Mesothelial cell of epicardium (in vitro differentiated cells): Measurements from ENCODE around the gene MAEA. TPM values are rescaled to one million over a fixed set of nuclear protein-coding genes. Genes with fewer than 3 reads are reported as not detected.

Experiments
- DNase-seq, 2 experiments: peaks; one replicate each; pipeline ENCODE4 v3.0.0; 2021; ENCODE audit warnings: low spot score in 2 of 2; ENCODE audit not compliant: unreplicated experiment in 2 of 2
- H3K27ac Mint-ChIP-seq: 2 replicates; pipeline ENCODE4 v1.8.0; 2021; ENCODE audit warnings: mixed read lengths
- H3K27me3 Mint-ChIP-seq: 2 replicates; pipeline ENCODE4 v1.8.0; 2021; ENCODE audit warnings: low read depth, mixed read lengths
- H3K36me3 Mint-ChIP-seq: 2 replicates; pipeline ENCODE4 v1.8.0; 2021; ENCODE audit warnings: mixed read lengths
- H3K4me1 Mint-ChIP-seq: 2 replicates; pipeline ENCODE4 v1.8.0; 2021; ENCODE audit warnings: mixed read lengths
- H3K4me3 Mint-ChIP-seq: 2 replicates; pipeline ENCODE4 v1.8.0; 2021; ENCODE audit warnings: mild to moderate bottlenecking, moderate library complexity, mixed read lengths
- H3K9me3 Mint-ChIP-seq: 2 replicates; pipeline ENCODE4 v1.8.0; 2021; ENCODE audit warnings: mixed read lengths
- CTCF ChIP-seq: fragments of 200-600 bp; sonication (generic); IDR thresholded peaks from one replicate; pipeline ENCODE4 v1.5.0; 2021; ENCODE audit warnings: antibody characterized with exemption; ENCODE audit not compliant: unreplicated experiment
- total RNA-seq: library from RNA; stranded (reverse); gene quantifications from 3 replicates; pipeline ENCODE4 v1.2.1, GENCODE V29; 2021

MAEA gene
- total RNA-seq, 1 donor from 2014 or later: 73.4 TPM

- Mint-ChIP-seq H3K4me1 (no peaks in the 10 kb centered on the region), H3K4me3 (no peak overlapping the region), H3K27me3 (no peaks in the 10 kb centered on the region), H3K27ac (no peak overlapping the region), H3K36me3 (peaks cover 4% of the 10 kb centered on the region), H3K9me3 (no peaks in the 10 kb centered on the region)
- no peak for DNase-seq
- TF ChIP-seq CTCF: no peak
Observed at GRCh38 chr4:1359144-1359501, 69.4 kb downstream of the MAEA start.

- no peak for DNase-seq
- no peak for TF ChIP-seq CTCF
- H3K9me3 Mint-ChIP-seq: no peaks in the 10 kb centered on the region
- H3K36me3 Mint-ChIP-seq: peaks cover 4% of the 10 kb centered on the region
- H3K27me3 Mint-ChIP-seq: no peaks in the 10 kb centered on the region
- no peaks in the 10 kb centered on the region for H3K4me1 Mint-ChIP-seq
- H3K27ac Mint-ChIP-seq: no peak overlapping the region
- no peak overlapping the region for H3K4me3 Mint-ChIP-seq
Observed at GRCh38 chr4:1359976-1360375, 70.3 kb downstream of the MAEA start.

- no peaks in the 10 kb centered on the region for H3K9me3 Mint-ChIP-seq
- H3K27me3 Mint-ChIP-seq: no peaks in the 10 kb centered on the region
- DNase-seq: no peak
- TF ChIP-seq CTCF: no peak
- H3K27ac Mint-ChIP-seq: no peak overlapping the region
- no peaks in the 10 kb centered on the region for H3K4me1 Mint-ChIP-seq
- no peak overlapping the region for H3K4me3 Mint-ChIP-seq
- peaks cover 4% of the 10 kb centered on the region for H3K36me3 Mint-ChIP-seq
Observed at GRCh38 chr4:1360423-1361283, 71.0 kb downstream of the MAEA start.

GRCh38 chr4:1361431-1361830, 71.7 kb downstream of the MAEA start:
- H3K27ac Mint-ChIP-seq: no peak overlapping the region
- H3K4me1 Mint-ChIP-seq: no peaks in the 10 kb centered on the region
- DNase-seq: no peak

GRCh38 chr4:1362046-1362445, 72.4 kb downstream of the MAEA start:
- Mint-ChIP-seq H3K4me3 (no peak overlapping the region), H3K4me1 (no peaks in the 10 kb centered on the region), H3K27ac (no peak overlapping the region), H3K9me3 (no peaks in the 10 kb centered on the region), H3K27me3 (no peaks in the 10 kb centered on the region), H3K36me3 (peaks cover 4% of the 10 kb centered on the region)
- no peak for TF ChIP-seq CTCF
- no peak for DNase-seq

More at GRCh38 chr4:1361431-1361830, 71.7 kb downstream of the MAEA start:
- TF ChIP-seq CTCF: no peak
- no peaks in the 10 kb centered on the region for H3K27me3 Mint-ChIP-seq
- H3K36me3 Mint-ChIP-seq: peaks cover 4% of the 10 kb centered on the region
- H3K9me3 Mint-ChIP-seq: no peaks in the 10 kb centered on the region
- no peak overlapping the region for H3K4me3 Mint-ChIP-seq
